GM19099 (cell line): ENCODE measurements around the gene KIAA0232.

ENCODE experiments used
- POLR2A ChIP-seq: IDR thresholded peaks from 3 replicates; pipeline ENCODE4 v1.6.1; 2011; ENCODE audit warnings: low read depth; ENCODE audit not compliant: insufficient read length; ENCODE audit errors: extremely low read depth

The KIAA0232 gene

GRCh38 chr4:6779667-6780565 lies 2.6 kb upstream of the KIAA0232 start:
- TF ChIP-seq POLR2A = no peak

- no peak for TF ChIP-seq POLR2A
Measured at GRCh38 chr4:6781113-6781512, 1.4 kb upstream of the KIAA0232 start.

- no peak for TF ChIP-seq POLR2A
Measured at GRCh38 chr4:6781561-6781960, 966 bp upstream of the KIAA0232 start.

- TF ChIP-seq POLR2A = no peak
Measured at GRCh38 chr4:6782846-6783110, 251 bp downstream of the KIAA0232 start.

- peak; percentile 34 for TF ChIP-seq POLR2A
Measured at GRCh38 chr4:6783111-6783981, 819 bp downstream of the KIAA0232 start.

- TF ChIP-seq POLR2A = no peak
Measured at GRCh38 chr4:6785572-6785925, 3.0 kb downstream of the KIAA0232 start.

GRCh38 chr4:6788123-6788522 lies 5.6 kb downstream of the KIAA0232 start:
- TF ChIP-seq POLR2A = no peak

GRCh38 chr4:6794189-6794588 lies 11.7 kb downstream of the KIAA0232 start:
- TF ChIP-seq POLR2A = no peak

GRCh38 chr4:6795821-6796220 lies 13.3 kb downstream of the KIAA0232 start:
- no peak for TF ChIP-seq POLR2A

- no peak for TF ChIP-seq POLR2A
Measured at GRCh38 chr4:6799091-6799490, 16.6 kb downstream of the KIAA0232 start.

- TF ChIP-seq POLR2A = no peak
Measured at GRCh38 chr4:6802025-6802424, 19.5 kb downstream of the KIAA0232 start.

- no peak for TF ChIP-seq POLR2A
Measured at GRCh38 chr4:6802626-6803025, 20.1 kb downstream of the KIAA0232 start.

- no peak for TF ChIP-seq POLR2A
Measured at GRCh38 chr4:6803246-6803645, 20.7 kb downstream of the KIAA0232 start.

- TF ChIP-seq POLR2A = no peak
Measured at GRCh38 chr4:6804082-6804752, 21.7 kb downstream of the KIAA0232 start.

- TF ChIP-seq POLR2A = no peak
Measured at GRCh38 chr4:6806924-6807626, 24.5 kb downstream of the KIAA0232 start.
